ENCODE data around the gene KATNB1.
A peak's percentile ranks its signal among the peaks of the same experiment; 100 is the strongest.
"Not testable (repeated sequence)": the region's sequence is repeated elsewhere in the genome, so short reads cannot be mapped to it uniquely, and the experiment has no call there.

Gene KATNB1

DNA sequence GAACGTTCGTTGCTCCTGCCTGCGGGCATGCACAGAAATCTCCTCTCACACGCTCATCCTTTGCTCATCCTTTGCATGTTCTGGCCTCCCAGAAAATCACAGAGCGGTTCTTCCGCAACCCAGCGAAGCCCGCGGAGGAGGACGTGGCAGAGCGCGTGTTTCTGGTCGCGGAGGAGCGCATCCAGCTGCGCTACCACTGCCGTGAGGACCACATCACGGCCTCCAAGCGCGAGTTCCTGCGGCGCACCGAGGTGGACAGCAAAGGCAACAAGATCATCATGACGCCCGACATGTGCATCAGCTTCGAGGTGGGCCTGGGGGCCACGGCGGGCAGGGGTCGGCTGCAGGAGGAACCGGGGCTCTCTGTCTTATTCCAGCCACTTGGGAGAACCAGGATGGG lies 9.6 kb upstream of the KATNB1 start:
- CTCF ChIA-PET: no interaction called here
- Mint-ChIP-seq H3K27ac (no peak overlapping the region), H3K4me3 (no peak overlapping the region), H3K27me3 (peaks cover 9% of the 10 kb centered on the region), H3K9me3 (no peaks in the 10 kb centered on the region), H3K4me1 (no peaks in the 10 kb centered on the region), H3K36me3 (no peaks in the 10 kb centered on the region)
- DNase-seq: no peak

DNA sequence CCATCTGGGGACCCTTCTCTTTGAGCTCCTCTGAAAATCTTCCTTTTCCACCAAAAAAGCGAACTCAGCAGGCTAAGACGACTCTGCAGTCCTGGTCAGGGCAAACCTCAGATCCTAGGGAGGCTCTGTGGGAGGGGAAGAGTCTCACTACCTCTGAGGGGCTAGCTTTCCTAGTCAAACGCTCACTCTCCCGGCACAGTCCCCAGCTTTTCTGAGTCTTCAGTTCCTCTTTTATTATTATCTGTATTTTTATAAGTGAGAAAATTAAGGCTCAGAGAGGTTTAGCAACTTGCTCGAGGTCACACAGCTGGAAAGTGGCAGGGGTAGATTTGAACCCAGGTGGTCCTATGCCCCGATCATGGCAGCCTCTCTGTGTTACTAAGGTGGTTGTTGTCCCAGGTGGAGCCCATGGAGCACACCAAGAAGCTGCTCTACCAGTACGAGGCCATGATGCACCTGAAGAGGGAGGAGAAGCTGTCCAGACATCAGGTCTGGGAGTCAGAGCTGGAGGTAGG lies 9.1 kb upstream of the KATNB1 start:
- Mint-ChIP-seq H3K9me3 (peaks cover 4% of the 10 kb centered on the region), H3K4me3 (no peak overlapping the region), H3K27me3 (peaks cover 11% of the 10 kb centered on the region), H3K36me3 (no peaks in the 10 kb centered on the region), H3K4me1 (no peaks in the 10 kb centered on the region), H3K27ac (no peak overlapping the region)
- CTCF ChIA-PET: no interaction called here
- DNase-seq: no peak

DNA sequence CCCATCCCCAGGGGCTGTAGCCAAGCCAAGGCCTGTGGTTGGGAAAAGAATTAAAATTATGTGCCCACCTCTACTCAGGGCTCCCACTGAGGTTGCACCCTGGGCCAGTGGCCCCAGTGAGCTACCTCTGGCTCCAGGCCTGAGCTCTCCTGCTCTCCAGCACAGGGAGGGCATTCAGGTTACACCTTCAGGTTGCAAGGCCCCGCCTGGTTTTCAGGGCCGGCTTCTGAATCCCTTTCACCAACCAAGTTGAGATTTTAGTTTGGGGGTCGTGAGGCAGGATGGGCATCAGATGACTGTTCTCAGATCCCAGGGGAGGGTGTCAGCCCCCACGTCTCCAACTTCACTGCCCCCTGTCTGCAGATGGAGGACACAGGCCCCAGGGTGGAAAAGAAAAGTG lies 8.0 kb upstream of the KATNB1 start:
- Mint-ChIP-seq H3K27ac (no peak overlapping the region), H3K27me3 (peaks cover 11% of the 10 kb centered on the region), H3K36me3 (peaks cover 4% of the 10 kb centered on the region), H3K4me1 (no peaks in the 10 kb centered on the region), H3K4me3 (no peak overlapping the region), H3K9me3 (peaks cover 11% of the 10 kb centered on the region)
- no peak for DNase-seq
- CTCF ChIA-PET: no interaction called here

DNA sequence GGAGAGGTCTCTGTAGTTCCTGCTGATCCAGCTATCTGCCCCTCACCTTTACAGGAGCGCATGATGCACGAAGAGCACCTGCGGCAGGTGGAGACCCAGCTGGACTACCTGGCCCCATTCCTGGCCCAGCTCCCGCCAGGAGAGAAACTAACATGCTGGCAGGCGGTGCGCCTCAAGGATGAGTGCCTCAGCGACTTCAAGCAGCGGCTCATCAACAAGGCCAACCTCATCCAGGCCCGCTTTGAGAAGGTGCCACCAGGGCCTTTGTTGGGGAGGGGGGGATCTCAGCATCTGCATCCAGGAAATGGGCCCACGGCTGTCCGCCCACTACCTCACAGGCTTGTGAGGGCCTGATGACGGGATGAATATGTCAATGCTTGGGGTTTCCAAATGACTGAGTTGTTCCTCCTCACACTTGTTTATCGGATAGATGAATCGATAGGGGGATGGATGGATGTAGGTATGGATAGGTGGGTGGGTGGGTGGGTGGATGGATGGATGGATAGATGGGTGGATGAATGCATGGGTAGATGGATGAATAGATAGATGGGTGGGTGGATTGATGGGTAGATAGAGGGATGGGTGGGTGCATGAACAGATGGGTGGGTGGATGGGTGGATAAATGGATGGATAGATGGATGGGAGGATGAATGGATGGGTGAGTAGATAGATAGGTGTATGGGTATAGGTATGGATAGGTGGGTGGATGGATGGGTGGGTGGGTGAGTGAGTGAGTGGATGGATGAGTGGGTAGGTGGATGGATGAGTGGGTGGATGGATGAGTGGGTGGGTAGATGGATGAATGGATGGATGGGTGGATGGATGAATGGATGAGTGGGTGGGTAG lies 7.0 kb upstream of the KATNB1 start:
- CTCF ChIA-PET: no interaction called here
- peaks cover 6% of the 10 kb centered on the region for H3K4me1 Mint-ChIP-seq
- DNase-seq: no peak
- H3K36me3 Mint-ChIP-seq: peaks cover 12% of the 10 kb centered on the region
- H3K4me3 Mint-ChIP-seq: no peak overlapping the region
- no peak overlapping the region for H3K27ac Mint-ChIP-seq
- peaks cover 21% of the 10 kb centered on the region for H3K9me3 Mint-ChIP-seq
- H3K27me3 Mint-ChIP-seq: peaks cover 11% of the 10 kb centered on the region

DNA sequence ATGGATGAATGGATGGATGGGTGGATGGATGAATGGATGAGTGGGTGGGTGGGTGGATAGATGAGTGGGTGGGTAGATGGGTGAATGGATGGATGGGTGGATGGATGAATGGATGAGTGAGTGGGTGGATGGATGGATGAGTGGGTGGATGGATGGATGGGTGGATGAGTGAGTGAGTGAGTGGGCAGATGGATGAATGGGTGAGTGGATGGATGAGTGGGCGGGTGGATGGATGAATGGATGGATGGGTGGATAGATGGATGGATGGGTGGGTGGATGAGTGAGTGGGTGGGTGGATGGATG lies 6.4 kb upstream of the KATNB1 start:
- CTCF ChIA-PET: no interaction called here
- Mint-ChIP-seq H3K36me3 (peaks cover 13% of the 10 kb centered on the region), H3K27ac (no peak overlapping the region), H3K9me3 (peaks cover 21% of the 10 kb centered on the region), H3K4me1 (peaks cover 6% of the 10 kb centered on the region), H3K27me3 (peaks cover 11% of the 10 kb centered on the region), H3K4me3 (no peak overlapping the region)
- DNase-seq: no peak

DNA sequence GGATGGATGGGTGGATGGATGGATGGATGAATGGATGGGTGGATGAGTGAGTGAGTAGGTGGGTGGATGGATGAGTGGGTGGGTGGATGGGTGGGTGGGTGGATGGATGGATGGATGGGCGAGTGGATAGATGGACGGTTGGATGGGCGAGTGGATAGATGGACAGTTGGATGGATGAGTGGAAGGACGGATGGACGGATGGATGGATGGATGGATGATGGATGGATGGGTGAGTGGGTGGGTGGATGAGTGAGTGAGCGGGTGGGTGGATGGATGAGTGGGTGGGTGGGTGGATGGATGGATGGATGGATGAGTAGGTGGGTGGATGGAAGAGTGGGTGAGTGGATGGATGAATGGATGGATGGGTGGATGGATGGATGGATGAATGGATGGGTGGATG lies 5.7 kb upstream of the KATNB1 start:
- H3K4me1 Mint-ChIP-seq: peaks cover 11% of the 10 kb centered on the region
- H3K27ac Mint-ChIP-seq, CTCF ChIA-PET, H3K4me3 Mint-ChIP-seq, DNase-seq: not testable (repeated sequence)
- peaks cover 11% of the 10 kb centered on the region for H3K27me3 Mint-ChIP-seq
- peaks cover 21% of the 10 kb centered on the region for H3K9me3 Mint-ChIP-seq
- peaks cover 13% of the 10 kb centered on the region for H3K36me3 Mint-ChIP-seq

DNA sequence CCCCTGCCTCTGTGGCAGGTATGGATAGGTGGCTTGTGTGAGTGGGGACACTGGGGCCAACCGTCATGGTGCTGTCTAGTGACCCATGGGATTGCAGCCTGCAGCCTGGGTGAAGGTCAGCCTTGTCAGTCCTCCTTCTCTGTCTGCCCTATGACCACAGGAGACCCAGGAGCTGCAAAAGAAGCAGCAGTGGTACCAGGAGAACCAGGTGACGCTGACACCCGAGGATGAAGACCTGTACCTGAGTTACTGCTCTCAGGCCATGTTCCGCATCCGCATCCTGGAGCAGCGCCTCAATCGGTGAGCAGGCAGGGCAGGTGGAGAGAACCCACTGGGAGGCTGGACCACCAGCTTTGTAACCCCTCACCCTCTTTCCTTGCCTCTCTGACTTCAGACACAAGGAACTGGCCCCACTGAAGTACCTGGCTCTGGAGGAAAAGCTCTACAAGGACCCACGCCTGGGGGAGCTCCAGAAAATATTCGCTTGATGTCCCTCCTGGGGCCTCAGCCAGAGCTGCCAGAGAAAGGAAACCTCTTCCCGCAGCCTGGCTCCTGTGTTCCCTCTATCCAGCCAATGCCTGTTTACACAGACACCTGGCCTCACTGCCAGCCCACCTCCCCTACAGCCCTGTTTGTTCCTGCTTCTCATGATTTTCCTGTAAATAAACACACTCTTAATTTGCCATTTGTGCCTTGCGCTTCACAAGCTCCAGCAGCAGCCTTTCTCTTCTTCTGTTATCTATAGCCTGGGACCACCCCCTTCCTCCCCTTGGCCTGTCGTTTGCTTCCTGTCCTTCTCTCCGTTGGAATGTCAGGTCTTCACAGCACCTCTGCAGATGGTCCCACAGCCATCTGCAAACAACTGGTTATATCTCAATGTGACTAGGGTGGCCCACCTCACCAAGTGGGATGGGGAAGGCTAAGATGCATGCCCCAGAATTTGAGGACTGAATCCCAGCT lies 4.5 kb upstream of the KATNB1 start:
- DNase-seq: no peak
- peaks cover 19% of the 10 kb centered on the region for H3K36me3 Mint-ChIP-seq
- peaks cover 8% of the 10 kb centered on the region for H3K27me3 Mint-ChIP-seq
- CTCF ChIA-PET: interaction anchor here (1.0 kb wide), 1 partner anchor 155 kb away, joined by 6 read pairs; no protein-coding TSS in a partner anchor
- H3K4me1 Mint-ChIP-seq: peaks cover 16% of the 10 kb centered on the region
- H3K4me3 Mint-ChIP-seq: no peak overlapping the region
- H3K9me3 Mint-ChIP-seq: peaks cover 21% of the 10 kb centered on the region
- H3K27ac Mint-ChIP-seq: no peak overlapping the region

DNA sequence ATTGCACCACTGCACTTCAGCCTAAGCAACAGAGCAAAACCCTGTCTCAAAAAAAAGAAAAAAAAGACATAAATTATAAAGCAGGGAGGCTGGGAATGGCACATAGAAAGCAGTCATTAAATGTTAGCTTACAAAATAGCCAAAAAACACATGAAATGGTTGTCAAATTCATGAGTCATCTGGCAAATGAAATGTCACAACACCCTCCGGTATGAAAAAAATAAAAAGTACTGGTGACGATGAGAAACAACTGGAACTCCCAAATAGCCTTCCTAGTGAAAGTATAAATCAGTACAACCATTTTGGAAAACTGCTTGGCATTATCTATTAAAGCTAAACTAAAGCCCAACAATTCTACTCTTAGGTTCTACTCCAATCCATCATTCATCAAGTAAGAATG lies 3.5 kb upstream of the KATNB1 start:
- Mint-ChIP-seq H3K27ac (no peak overlapping the region), H3K4me3 (no peak overlapping the region), H3K4me1 (peaks cover 23% of the 10 kb centered on the region), H3K9me3 (peaks cover 21% of the 10 kb centered on the region), H3K27me3 (peaks cover 4% of the 10 kb centered on the region), H3K36me3 (peaks cover 19% of the 10 kb centered on the region)
- CTCF ChIA-PET: interaction anchor here (1.0 kb wide), 1 partner anchor 156 kb away, joined by 6 read pairs; no protein-coding TSS in a partner anchor
- DNase-seq: no peak

DNA sequence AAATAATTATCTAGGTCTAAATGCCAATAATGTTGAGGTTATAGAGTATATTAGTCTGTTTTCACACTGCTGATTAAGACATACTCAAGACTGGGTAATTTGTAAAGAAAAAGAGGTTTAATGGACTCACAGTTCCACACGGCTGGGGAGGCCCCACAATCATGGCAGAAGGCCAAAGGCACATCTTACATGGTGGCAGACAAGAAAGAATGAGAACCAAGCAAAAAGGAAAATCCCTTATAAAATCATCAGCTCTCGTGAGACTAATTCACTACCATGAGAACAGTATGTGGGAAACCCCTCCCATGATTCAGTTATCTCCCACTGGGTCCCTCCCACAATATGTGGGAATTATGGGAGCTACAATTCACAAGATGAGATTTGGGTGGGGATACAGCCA lies 2.9 kb upstream of the KATNB1 start:
- no peak for DNase-seq
- Mint-ChIP-seq H3K9me3 (peaks cover 21% of the 10 kb centered on the region), H3K27ac (no peak overlapping the region), H3K27me3 (peaks cover 4% of the 10 kb centered on the region), H3K4me3 (peak overlapping the region; percentile 20), H3K36me3 (peaks cover 19% of the 10 kb centered on the region), H3K4me1 (peaks cover 30% of the 10 kb centered on the region)
- CTCF ChIA-PET: no interaction called here

DNA sequence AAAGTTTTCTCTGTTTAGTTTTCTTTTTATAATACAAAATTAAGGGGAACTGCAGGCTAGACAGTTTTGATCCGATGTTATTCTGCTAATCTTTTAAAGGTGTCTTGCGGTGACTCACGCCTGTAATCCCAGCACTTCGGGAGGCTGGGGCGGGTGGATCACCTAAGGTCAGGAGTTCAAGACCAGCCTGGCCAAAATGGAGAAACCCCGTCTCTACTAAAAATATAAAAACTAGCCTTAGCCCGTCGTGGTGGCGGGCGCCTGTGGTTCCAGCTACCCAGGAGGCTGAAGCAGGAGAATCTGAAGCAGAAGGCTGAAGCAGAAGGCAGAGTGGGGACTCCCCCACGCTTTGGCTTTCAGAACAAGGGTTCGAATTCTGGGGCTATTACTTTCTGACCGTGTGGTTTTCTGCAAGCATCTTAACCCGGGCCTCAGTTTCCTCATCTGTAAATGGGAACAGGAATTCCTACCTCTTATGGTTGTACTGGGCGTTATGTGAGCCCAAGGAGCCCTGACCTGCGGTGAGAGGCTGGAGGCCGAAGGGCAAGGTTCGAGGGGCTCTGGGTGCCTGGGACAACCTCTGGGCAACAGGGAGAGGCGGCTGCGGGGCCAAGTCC lies 1.2 kb upstream of the KATNB1 start:
- Mint-ChIP-seq H3K4me3 (peak overlapping the region; percentile 96), H3K27me3 (peaks cover 4% of the 10 kb centered on the region), H3K27ac (peak overlapping the region; percentile 87), H3K9me3 (peaks cover 21% of the 10 kb centered on the region), H3K4me1 (peaks cover 32% of the 10 kb centered on the region), H3K36me3 (peaks cover 19% of the 10 kb centered on the region)
- no peak for DNase-seq
- CTCF ChIA-PET: interaction anchor here (1.9 to 3.4 kb wide), 2 partner anchors 86 to 158 kb away, joined by 8 to 17 read pairs; no protein-coding TSS in a partner anchor

DNA sequence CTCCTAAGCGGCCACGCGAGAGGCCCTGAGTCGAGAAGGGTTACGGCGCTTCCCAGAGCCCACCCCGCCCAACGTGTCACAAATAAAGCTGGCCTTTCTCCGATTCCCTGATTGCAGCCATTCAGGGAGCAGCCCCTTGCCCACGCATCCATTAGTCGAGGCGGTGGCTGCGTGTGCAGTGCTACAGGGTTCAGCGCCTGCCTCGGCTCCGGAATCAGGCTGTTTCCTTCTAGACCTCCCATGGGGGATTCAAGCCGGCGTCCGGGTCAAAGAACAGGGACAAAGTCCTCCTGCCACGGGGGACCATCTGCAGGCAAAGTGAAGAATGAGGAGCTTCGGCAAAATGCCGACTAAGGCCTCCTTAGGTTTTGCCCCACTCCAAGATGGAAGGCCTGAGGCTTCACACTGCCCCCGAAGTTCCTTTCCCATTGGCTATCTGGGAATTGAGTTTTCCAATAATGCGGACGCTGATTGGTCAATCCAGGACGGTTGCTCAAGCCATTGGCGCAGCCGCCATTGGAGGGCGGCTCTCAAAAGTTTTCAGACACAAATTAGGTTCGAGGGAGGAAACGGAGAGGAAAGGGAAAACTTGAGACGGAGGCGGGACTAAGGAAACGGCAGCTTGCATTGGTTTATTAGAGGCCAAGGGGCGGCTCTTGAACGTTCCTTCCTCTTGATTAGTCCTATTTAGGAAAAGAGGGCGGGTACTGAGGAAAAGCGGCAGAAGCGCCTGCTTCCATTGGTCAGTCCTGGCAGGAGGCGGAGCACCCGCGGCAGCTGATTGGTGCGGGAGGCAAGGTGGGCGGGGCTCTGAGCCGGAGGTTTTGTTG lies 430 bp upstream of the KATNB1 start:
- DNase-seq: peak; percentile 99
- H3K9me3 Mint-ChIP-seq: peaks cover 21% of the 10 kb centered on the region
- peak overlapping the region; percentile 87 for H3K27ac Mint-ChIP-seq
- H3K4me3 Mint-ChIP-seq: peak overlapping the region; percentile 96
- CTCF ChIA-PET: interaction anchor here (1.0 to 3.4 kb wide), 4 partner anchors 87 to 159 kb away, joined by 3 to 17 read pairs (median 7); no protein-coding TSS in a partner anchor
- H3K27me3 Mint-ChIP-seq: peaks cover 4% of the 10 kb centered on the region
- H3K36me3 Mint-ChIP-seq: peaks cover 19% of the 10 kb centered on the region
- peaks cover 32% of the 10 kb centered on the region for H3K4me1 Mint-ChIP-seq

DNA sequence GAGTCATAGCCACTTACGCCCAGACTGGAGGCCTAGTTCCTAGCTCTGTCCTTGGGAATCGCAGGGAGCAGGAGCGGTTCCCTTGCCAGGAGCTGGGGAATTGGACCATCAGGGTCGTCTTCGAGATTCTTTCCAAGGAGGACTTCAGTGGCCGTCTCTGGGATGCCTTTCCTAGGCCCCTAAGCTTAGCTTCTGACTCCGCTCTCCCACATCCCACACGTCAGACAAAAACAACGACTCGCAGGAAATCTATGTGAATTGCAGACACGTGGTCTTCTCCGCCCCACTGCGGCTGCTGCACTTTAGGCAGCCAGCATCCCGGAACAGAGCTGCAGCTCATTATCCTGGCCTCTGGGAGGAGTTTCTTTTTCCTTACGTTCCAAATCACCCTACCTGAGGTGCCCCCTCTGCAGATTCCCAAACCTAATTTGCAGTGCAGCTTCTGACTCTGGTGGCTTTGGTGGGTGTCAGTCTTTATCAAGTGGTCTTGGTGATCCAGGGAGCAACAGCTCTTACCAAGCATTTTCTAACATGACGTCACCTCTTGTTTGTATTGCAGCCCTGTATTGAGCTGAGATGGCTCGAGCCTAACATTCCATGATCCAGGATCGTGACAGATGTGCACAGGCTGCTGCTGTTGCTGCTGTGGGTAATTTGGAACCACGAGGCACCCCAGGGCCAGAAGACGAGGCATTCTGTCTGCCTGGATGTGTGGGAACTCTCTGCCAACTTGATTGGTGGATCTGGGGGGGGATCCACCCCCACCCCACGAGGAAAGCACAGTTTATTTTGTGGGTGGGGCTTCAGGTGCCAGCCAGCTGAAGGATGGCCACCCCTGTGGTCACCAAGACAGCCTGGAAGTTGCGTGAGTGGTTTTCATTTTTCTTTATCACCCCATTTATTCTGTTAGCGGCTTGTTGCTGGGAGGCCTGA lies 1.1 kb downstream of the KATNB1 start:
- H3K27me3 Mint-ChIP-seq: no peaks in the 10 kb centered on the region
- peak; percentile 74 for DNase-seq
- H3K4me3 Mint-ChIP-seq: peak overlapping the region; percentile 96
- peak overlapping the region; percentile 87 for H3K27ac Mint-ChIP-seq
- peaks cover 21% of the 10 kb centered on the region for H3K36me3 Mint-ChIP-seq
- peaks cover 15% of the 10 kb centered on the region for H3K9me3 Mint-ChIP-seq
- H3K4me1 Mint-ChIP-seq: peaks cover 32% of the 10 kb centered on the region
- CTCF ChIA-PET: interaction anchor here (0.7 to 3.4 kb wide), 10 partner anchors 15 to 160 kb away, joined by 3 to 17 read pairs (median 6); no protein-coding TSS in a partner anchor

All from activated naive CD4-positive, alpha-beta T cell treated with anti-CD3 and anti-CD28 coated beads, Interleukin-2, amount 10 ng/mL, durations not matched to agents 7 days and 5 days (primary cell).